A673 (cell line): ENCODE measurements around the gene SARDH. TPM values are rescaled to one million over a fixed set of nuclear protein-coding genes. Genes with fewer than 3 reads are reported as not detected.
"Not testable (repeated sequence)": the region's sequence is repeated elsewhere in the genome, so short reads cannot be mapped to it uniquely, and the experiment has no call there.

Experiments used
- BruUV-seq: library from RNA; stranded (reverse); fragments of 400-500 nt; replicated peaks from 2 replicates; lab custom pipeline; 2021; lab: Mats Ljungman, UMichigan
- CTCF ChIA-PET: fragments of 300-600 bp; sonication (Branson Sonifier 250); formaldehyde crosslinking; loops from one replicate; lab custom pipeline; 2022; ENCODE audit warnings: antibody characterized with exemption; lab: Charles Lee
- POLR2A ChIA-PET: fragments of 300-600 bp; sonication (Branson Sonifier 250); formaldehyde crosslinking; loops from one replicate; lab custom pipeline; 2022; ENCODE audit warnings: antibody characterized with exemption; ENCODE audit not compliant: low non-redundant PET; lab: Charles Lee
- DNase-seq: peaks from one replicate; pipeline ENCODE4 v3.0.0-alpha.2; 2015; ENCODE audit warnings: low spot score
- H3K27ac ChIP-seq: fragments of 200-600 bp; sonication (generic); 2 replicates; pipeline ENCODE4 v1.5.1; 2016; ENCODE audit warnings: mixed run types, low read depth, mild to moderate bottlenecking, mixed read lengths, antibody characterized with exemption, low read length; ENCODE audit not compliant: poor library complexity, severe bottlenecking
- H3K27me3 ChIP-seq: fragments of 200-600 bp; sonication (generic); replicated peaks from 2 replicates; pipeline ENCODE4 v1.6.1; 2017; ENCODE audit warnings: mixed run types, low read depth, mild to moderate bottlenecking, mixed read lengths, antibody characterized with exemption, low read length; ENCODE audit not compliant: insufficient read depth, poor library complexity
- H3K36me3 ChIP-seq: fragments of 200-600 bp; sonication (generic); 2 replicates; pipeline ENCODE4 v1.6.1; 2016; ENCODE audit warnings: mixed run types, mild to moderate bottlenecking, mixed read lengths, antibody characterized with exemption, low read length; ENCODE audit not compliant: insufficient read depth, poor library complexity, severe bottlenecking
- H3K4me1 ChIP-seq: fragments of 200-600 bp; sonication (generic); 2 replicates; pipeline ENCODE4 v1.6.1; 2017; ENCODE audit warnings: mixed run types, mild to moderate bottlenecking, mixed read lengths, antibody characterized with exemption, low read length; ENCODE audit not compliant: insufficient read depth, poor library complexity, severe bottlenecking
- H3K4me3 ChIP-seq: fragments of 200-600 bp; sonication (generic); 2 replicates; pipeline ENCODE4 v1.5.1; 2016; ENCODE audit warnings: low read depth, mixed run types, mild to moderate bottlenecking, mixed read lengths, low read length; ENCODE audit not compliant: poor library complexity, severe bottlenecking
- H3K9me3 ChIP-seq: fragments of 200-600 bp; sonication (generic); 2 replicates; pipeline ENCODE4 v1.6.1; 2016; ENCODE audit warnings: mixed run types, low read depth, mild to moderate bottlenecking, mixed read lengths, antibody characterized with exemption, low read length; ENCODE audit not compliant: poor library complexity, severe bottlenecking
- EZH2 ChIP-seq: fragments of 200-600 bp; sonication (generic); IDR thresholded peaks from 2 replicates; pipeline ENCODE4 v1.6.1; 2017; ENCODE audit warnings: borderline replicate concordance, low read depth, mild to moderate bottlenecking, mixed read lengths, antibody characterized with exemption, low read length; ENCODE audit not compliant: poor library complexity, severe bottlenecking
- intact Hi-C: fragments of 100-400 bp; cut with micrococcal nuclease; formaldehyde crosslinking; loops from one replicate; pipeline ENCODE4 v1.10.0; 2022; ENCODE audit not compliant: unreplicated experiment
- total RNA-seq: library from RNA; stranded (reverse); gene quantifications from 2 replicates; pipeline ENCODE4 v1.2.3, GENCODE V29; 2021
- TF ChIP-seq, protein P1 (sequence below): fragments of 300-800, 200-600 bp; sonication (generic); conservative IDR thresholded peaks from 2 replicates; pipeline ENCODE4 v1.5.1; 2017; ENCODE audit warnings: low read depth, mild to moderate bottlenecking, antibody characterized with exemption, low read length, moderate library complexity, mixed read lengths

The SARDH gene
- total RNA-seq, 1 experiment from 2014 or later = 0.37 TPM

GRCh38 chr9:133679056-133679455, 59.1 kb downstream of the SARDH start:
- Histone ChIP-seq H3K36me3 (no peaks in the 10 kb centered on the region), H3K4me3 (no peak overlapping the region), H3K9me3 (no peaks in the 10 kb centered on the region), H3K27ac (no peak overlapping the region), H3K27me3 (no peaks in the 10 kb centered on the region), H3K4me1 (no peaks in the 10 kb centered on the region)
- intact Hi-C loops = no loop called here
- ChIA-PET POLR2A (no interaction called here), CTCF (no interaction called here)
- TF ChIP-seq, protein P1, sequence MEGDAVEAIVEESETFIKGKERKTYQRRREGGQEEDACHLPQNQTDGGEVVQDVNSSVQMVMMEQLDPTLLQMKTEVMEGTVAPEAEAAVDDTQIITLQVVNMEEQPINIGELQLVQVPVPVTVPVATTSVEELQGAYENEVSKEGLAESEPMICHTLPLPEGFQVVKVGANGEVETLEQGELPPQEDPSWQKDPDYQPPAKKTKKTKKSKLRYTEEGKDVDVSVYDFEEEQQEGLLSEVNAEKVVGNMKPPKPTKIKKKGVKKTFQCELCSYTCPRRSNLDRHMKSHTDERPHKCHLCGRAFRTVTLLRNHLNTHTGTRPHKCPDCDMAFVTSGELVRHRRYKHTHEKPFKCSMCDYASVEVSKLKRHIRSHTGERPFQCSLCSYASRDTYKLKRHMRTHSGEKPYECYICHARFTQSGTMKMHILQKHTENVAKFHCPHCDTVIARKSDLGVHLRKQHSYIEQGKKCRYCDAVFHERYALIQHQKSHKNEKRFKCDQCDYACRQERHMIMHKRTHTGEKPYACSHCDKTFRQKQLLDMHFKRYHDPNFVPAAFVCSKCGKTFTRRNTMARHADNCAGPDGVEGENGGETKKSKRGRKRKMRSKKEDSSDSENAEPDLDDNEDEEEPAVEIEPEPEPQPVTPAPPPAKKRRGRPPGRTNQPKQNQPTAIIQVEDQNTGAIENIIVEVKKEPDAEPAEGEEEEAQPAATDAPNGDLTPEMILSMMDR = no peak
- DNase-seq = no peak
- BruUV-seq = no TSS peak

- intact Hi-C loops = no loop called here
- no TSS peak for BruUV-seq
- no peak overlapping the region for H3K27ac ChIP-seq
- TF ChIP-seq EZH2 = no peak
- TF ChIP-seq, protein P1 = no peak
- no peaks in the 10 kb centered on the region for H3K4me1 ChIP-seq
- ChIA-PET POLR2A (no interaction called here), CTCF (no interaction called here)
- no peak overlapping the region for H3K4me3 ChIP-seq
- no peak for DNase-seq
- H3K9me3 ChIP-seq = no peaks in the 10 kb centered on the region
- H3K36me3 ChIP-seq = no peaks in the 10 kb centered on the region
- H3K27me3 ChIP-seq = no peaks in the 10 kb centered on the region
Observed at GRCh38 chr9:133677126-133678010, 60.8 kb downstream of the SARDH start.

DNA sequence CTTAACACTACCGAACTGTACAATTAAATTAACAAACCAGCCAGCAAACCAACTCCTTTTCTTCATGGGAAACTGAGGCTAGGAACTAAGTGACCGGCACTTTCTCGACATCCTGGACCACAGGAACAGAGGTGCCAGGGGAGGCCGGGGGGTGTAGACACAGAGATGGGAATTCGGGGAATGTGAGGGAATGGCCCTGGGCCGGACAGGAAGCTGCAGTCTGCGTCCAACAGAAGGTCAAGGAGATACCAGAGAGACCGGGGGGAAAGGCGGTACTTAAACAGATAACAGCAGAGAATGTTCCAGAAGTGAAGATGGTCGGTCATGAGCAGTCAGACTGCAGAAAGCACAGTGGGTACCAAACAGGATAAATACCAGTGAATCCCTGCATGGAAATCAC, 61.7 kb downstream of the SARDH start:
- Histone ChIP-seq H3K9me3 (no peaks in the 10 kb centered on the region), H3K4me3 (no peak overlapping the region), H3K36me3 (no peaks in the 10 kb centered on the region), H3K27me3 (no peaks in the 10 kb centered on the region), H3K27ac (no peak overlapping the region), H3K4me1 (no peaks in the 10 kb centered on the region)
- BruUV-seq = no TSS peak
- CTCF ChIA-PET = no interaction called here
- intact Hi-C loops = no loop called here
- POLR2A ChIA-PET = no interaction called here
- DNase-seq = no peak
- no peak for TF ChIP-seq EZH2
- TF ChIP-seq, protein P1 = no peak

GRCh38 chr9:133675796-133676195, 62.4 kb downstream of the SARDH start:
- H3K27me3 ChIP-seq, H3K36me3 ChIP-seq, BruUV-seq, DNase-seq, H3K9me3 ChIP-seq, POLR2A ChIA-PET, H3K4me3 ChIP-seq, H3K27ac ChIP-seq, H3K4me1 ChIP-seq, CTCF ChIA-PET, intact Hi-C loops: not testable (repeated sequence)
